NCI-H1105 treated with DMSO at 0.1 percent for 48 hours (cell line): ENCODE data around the gene POLR3G.

Source experiments
- DNase-seq: peaks from one replicate; lab custom pipeline; 2025; lab: John Stamatoyannopoulos, UW

POLR3G gene

DNA sequence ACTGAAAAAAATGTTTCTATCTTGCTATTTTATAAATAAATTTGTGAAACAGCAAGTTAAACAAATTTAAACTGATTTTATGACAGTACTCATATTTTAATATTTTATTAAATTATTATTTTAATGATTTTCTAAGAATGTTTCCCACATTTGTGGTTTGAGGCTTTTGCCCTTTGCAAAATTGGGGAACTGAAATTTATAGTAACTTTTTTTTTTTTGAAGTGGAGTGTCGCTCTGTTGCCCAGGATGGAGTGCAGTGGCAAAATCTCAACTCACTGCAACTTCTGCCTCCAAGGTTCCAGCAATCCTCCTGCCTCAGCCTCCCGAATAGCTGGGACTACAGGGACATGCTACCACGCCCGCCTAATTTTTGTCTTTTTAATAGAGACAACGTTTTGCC is 76.7 kb downstream of the POLR3G start:
- DNase-seq, result no peak

DNA sequence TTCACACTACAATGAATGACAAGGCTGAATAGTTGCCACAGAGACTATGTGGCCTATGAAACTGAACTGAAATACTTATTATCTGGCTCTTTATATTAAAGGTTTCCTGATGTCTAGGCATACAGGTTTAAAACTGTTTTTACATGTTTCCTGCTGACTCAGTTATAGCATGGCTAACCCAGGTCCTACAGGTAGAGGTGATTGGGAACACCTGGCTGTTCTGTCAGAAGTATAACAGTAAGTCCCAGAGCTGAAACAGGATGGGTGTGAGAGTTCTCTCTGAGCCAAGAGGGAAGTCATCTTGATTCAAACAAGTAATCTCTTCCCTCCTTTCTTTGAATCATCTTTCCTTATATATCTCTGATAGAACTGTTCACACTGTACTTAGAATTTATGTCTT is 79.0 kb downstream of the POLR3G start:
- DNase-seq, result no peak

DNA sequence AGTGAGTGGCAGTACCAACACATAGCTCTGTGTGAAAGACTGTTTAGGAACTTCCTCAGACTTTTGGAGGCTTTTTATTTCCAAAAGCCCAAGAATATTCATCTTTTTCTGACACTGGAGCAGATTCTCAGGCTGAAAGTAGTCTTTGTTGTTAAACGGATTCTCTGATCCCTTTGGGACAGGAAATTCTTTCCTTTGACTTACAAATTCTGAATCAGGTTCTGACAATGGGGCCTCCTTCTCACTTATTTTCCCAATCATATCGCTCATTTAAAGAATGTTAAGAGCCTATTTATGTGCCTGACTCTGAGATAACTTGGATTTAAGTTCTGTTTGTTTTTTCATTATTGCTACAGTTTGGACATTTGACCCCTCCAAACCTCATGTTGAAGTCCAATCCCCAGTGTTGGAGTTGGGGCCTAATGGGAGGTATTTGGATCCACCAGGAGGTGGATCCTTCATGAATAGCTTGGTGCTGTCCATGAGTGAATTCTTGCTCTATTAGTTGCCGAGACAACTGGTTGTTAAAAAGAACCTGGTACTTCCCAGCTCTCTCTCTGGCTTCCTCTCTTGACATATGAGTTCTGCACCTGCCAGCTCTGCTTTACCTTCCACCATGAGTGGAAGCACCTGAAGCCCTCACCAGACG is 79.8 kb downstream of the POLR3G start:
- DNase-seq, result no peak

DNA sequence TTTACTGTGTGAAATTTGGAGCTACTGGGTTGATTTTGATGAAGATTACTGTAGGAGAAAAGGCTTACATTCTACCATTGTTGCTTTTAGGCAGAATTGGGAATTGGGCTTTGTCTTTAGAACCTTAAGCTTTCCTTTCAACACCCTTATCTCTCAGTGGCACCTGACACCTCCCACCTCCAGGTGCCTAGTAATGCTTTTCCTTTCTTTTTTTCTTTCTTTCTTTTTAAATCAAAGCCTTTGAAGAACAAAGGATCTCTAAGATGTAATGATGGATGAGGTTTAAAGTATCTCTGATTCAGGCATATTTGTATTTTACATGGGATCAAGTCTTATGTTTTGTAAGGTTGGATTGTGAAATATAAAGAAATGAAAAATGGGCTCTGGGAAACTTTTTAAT is 81.0 kb downstream of the POLR3G start:
- no peak for DNase-seq

DNA sequence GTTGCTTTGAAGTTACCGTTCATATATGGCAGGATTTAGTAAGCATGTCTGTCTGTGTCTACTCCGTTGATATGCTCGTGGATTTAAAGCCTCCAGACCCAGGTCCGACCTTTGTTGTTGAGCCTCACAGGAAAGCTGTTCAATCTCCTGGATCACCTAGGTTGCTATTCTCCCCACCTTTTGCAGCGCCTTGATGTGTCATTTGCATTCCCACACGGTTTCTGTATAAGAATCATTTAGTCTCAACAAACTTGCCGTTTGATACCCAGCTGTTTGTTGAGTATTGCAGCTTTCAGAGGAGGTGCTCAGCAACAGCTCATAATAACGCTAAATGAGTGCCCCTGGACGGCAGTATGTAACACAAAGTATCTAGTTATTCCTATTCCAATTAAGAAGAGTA is 82.7 kb downstream of the POLR3G start:
- no peak for DNase-seq

DNA sequence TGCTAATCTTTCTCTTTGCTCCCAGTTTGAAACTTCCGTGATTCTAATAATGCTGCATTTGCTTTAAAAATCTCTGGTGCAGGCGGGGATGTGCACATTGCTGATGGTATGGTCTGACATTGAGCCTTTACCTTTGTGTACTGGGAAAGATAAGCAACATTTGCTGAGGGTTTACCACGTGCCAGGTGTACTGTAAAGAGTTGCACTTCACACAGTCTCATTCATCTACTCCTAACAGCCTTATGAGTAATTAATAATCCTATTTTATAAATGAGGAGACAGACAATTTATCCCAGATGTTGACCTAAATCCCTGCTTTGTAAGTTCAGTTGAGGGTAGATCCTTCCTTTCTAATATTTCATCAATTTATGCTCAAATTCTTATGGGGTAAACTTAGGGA is 83.2 kb downstream of the POLR3G start:
- DNase-seq, result peak; percentile 18

DNA sequence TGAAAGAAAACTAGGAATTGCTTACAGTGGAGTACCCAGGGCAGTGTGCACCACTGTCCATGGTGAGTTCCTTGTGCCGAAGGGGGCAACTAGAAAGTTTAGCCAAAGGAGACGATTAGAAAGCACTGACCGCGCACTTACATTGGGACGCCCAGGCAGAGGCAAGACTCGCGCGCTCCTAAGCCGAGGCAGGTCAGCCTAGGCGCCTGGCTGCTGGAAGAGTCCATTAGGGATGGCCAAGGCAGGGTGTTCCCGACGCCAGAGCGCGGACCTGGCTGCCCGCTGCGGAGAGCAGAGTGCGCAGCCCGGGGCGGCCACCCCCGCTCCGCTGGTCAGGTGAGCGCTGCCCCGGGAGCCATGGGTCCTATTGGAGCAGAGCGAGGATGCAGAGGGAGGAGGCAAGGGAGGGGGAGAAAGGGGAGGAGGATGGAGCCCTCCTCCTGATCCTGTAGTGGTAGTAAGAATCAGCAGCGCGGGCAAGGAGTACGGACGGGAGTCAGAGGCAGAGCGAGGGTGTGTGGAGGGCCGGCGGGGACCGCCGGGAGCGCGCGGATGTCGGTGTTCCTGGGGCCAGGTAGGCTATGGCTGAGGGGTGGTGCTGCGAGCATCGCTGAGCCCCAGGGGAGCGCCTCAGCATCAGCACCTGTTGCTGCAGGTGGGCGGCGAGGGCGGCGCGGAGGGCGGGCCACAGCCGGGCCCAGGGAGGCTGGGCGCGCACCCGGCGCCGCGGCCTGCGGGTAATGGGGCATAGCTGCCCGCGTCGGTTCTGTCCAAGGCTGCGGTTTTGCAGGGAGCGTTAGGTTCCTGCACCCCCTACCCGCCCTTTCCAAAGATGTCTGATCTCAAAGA is 83.9 kb downstream of the POLR3G start, which contains the start of gene ADGRV1:
TSS of gene ADGRV1 (plus strand) at position 454 of the 849 bp plus-strand sequence. CDS start at position 553, 99 bp downstream.
- peak; percentile 93 for DNase-seq

DNA sequence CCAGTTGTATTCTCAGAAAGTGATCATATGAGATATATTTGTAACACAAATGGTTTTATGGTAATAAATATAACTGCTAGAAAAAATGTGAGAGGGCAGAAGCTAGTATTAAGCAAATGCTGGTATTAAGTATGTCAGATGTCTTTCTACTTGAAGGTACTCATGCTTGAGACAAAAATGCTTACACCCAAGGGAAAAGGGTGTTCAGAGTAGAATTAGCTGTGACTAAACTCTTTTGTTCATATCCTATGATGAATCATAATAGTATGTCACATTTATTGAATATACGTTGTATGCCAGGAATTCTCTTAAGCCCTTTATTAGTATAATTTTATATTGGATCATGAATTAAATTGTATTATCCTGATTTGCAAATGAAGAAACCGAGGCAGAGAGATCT is 86.1 kb downstream of the POLR3G start:
- no peak for DNase-seq

DNA sequence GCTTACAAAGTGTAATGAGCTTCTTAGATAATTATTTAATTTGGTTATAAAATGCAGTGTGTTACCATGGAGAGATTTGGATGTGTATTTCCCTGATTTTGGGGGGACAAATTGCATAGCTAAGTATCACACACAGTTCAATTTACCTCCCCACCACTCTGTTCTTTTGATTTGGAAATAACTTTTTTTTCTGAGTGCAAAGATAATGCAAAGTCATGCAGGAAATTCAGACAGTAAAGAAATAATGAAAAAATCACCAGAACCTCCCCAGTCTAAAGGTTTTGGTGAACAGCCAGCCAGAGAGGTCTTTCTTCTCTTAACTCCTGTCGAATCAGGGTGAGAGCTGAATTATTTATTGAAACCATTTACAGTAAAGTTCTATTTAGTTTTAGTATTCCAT is 87.1 kb downstream of the POLR3G start:
- no peak for DNase-seq

DNA sequence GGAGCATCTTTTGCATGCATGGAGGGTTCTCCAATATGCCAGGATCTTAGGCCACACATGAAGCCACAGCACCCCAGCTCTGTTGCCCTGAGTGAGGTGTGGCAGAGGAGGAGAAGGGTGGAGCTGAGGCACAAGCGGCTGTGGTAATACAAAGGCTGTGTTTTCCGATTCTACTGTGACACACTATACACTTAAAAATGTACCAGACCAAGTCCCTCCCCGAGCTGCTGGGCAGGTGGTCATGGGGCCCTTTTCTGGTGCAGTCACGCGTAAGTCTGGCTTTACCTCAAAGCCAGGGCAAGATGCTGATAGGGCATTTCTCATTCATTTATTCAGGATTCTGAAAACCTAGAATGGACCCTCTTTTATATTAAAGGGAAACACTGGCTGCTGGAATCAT is 87.7 kb downstream of the POLR3G start:
- no peak for DNase-seq

DNA sequence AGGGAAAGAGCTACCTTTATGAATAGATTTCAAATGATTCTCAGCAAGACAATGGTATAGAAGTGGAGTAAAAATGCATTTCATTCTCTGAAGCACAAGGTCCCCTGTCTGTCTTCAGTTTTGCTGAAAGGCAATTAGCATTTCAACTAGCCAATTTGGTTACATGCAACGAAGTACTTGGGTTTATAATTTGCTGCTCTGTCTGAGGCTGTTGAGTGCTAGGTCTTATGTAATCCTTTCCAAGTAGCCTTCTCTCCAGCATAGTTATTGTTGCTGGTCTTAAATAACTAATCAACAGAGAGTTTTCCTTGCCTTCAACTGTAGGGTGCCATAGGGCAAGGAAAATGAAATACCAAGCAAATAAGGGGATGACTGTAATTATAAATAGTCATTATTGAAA is 88.4 kb downstream of the POLR3G start:
- DNase-seq, result peak; percentile 46
